NCI-H526 (cell line): ENCODE data around the gene ITLN2.
"Not testable (repeated sequence)": the region's sequence is repeated elsewhere in the genome, so short reads cannot be mapped to it uniquely, and the experiment has no call there.

Experiments used
- DNase-seq, 2 experiments: peaks; one replicate each; lab custom pipeline; 2025; lab: John Stamatoyannopoulos, UW

ITLN2 gene

DNA sequence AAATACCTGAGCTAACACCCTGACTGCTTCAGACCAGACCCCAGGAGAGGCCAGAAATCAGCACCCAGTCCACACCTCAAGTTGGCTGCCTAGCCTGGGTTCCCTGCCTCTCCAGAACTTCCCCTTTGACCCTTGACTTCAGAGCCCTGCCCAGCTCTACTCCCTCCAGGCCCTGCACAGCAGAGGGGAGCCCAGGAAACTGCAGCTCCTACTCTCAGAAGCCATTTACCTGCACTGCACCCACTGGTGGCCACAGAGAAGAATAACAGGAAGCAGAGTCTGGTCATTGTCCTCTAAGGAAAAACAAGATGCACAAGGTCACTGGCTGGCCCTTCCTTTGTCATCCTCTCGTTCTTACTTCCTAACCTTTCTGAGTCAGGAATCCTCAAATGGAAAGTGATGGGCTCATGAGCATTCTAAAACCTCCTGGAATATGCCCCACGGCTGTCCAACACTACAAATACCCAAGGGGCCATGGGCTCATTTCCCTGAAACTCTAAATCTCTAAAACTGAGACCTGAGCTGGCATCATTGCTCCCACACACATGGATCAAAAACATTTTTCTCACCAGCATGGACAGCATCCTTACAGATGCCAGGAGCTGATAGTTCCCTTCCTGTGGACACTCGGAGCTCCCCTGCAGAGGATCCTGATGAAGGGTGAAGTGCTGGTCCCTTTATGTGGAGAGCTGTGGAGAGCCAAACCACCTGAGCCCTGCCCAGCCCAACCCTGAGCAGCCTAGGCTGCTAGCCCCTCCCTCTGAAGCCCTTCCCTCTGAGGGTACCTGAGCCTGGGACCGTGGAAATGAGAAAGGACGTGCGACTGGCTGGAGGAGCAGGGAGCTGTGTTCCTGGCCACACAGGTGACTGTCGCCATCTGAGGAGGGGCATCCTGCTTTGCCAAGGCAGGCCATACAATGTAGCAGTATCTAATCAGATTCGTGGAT is at the start of gene ITLN2:
ITLN2 (minus strand) TSS at position 652 of the 947 bp plus-strand sequence; CDS start at position 584, 68 bp downstream.
- peak; percentile 52 to 87 for DNase-seq

- DNase-seq, result no peak
Observed at GRCh38 chr1:161001525-161001924, 46.9 kb upstream of the ITLN2 start.

DNA sequence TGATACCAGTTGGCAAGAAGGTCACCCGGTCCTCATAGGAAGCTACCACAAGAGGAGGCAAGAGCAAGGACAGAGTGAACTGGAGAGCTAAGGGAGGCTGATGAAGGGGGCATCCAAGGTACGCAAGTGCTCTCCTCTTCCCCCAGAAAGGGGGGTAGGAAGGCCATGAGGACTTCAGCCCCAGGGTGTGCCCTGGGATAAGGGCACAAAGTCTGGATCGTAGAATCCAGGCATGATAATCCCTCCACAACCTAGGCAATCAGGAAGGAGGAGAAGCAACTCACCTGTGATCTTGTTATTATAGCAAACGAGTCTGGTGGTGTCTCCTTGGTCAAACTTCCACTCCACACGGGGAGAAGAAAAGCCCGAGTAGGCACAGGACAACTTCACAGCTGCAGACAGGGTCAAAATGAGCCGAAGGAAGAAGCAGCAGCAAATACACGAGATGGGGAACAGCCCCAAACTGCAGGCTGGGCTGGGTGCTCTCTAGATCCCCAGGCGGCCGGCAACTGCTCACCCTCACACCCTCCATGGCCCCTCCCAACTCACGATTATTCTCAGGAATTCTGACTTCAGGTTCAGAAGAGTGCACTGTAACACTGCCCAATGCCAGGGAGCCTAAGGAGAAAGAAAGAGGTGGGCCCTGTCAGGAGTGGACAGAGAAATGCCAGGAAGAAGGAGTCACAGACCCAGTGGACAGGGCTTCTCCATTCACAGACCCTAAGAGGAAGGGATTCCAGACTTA is 46.3 kb upstream of the ITLN2 start:
- no peak for DNase-seq

DNA sequence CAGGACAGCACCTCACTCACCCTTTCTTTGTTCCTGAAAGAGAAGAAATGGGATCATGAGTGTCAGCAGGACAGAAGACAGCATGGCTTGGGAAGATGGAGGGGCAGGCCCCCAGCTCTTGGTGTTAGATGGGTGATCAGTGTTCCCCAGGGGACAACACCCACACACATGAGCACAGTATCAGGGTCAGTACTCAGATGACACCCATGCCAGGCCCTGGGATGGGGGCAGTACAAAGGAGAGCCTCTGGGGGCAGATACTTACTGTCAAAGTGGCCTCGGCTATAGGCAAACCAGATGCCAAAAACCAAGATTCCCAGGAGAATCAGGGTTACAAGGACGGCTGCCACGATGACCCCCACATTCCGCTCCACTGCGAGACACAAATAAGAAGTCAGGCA is 44.8 kb upstream of the ITLN2 start:
- no peak for DNase-seq

DNA sequence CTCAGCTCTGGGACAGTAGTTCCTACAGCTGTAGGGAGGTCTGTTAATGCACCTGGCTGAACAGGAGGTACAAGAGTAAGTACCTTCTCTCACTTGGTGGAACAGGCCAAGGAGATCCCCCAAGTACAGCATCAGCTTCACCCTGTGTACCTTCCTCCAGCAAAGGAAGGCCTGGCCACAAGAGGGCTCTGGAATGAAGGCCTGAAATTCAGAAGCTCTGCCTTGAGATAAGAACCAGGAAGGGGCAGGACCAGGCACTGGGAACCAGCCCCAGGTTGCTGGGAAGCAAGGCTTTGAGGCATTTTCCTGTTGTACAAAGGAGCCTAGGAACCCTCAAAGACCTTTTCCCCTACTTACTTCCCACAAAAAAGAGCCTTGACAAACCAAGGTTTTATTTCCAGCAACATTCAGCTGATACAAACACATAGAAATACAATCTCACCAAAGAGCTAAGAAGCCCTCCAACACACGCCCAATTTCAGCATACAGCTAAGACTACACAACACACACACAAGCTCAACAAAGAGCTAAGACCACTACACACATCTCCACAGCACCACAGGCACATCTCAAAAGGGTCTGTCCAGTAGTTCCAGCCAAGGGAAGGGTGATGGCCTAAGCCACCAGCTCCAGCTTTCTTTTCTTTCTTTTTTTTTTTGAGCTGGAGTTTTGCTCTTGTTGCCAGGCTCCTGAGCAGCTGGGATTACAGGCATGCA is 42.9 kb upstream of the ITLN2 start:
- peak; percentile 34 to 53 for DNase-seq

DNA sequence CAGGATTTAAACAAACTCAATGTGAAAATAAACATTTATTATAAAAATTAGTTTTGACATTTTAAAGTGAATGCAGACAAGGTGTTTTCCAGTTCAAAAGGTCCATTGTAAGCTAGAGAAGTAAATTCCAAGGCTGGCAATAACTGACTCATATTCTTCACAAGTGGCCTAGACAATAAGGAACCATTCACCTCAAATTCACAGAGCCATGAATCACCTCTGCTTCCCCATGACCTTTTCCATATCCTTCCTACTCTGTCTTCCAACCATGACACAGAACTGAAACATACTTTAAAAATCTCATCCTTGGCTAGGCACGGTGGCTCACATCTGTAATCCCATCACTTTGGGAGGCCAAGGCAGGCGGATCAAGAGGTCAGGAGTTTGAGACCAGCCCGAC is 41.6 kb upstream of the ITLN2 start:
- no peak for DNase-seq

GRCh38 chr1:160993544-160994193 is 39.1 kb upstream of the ITLN2 start:
- DNase-seq, result peak; percentile 48 to 69

- not testable (repeated sequence) for DNase-seq
Observed at GRCh38 chr1:160992036-160992435, 37.4 kb upstream of the ITLN2 start.

GRCh38 chr1:160987359-160988050 is 32.9 kb upstream of the ITLN2 start:
- no peak for DNase-seq

DNA sequence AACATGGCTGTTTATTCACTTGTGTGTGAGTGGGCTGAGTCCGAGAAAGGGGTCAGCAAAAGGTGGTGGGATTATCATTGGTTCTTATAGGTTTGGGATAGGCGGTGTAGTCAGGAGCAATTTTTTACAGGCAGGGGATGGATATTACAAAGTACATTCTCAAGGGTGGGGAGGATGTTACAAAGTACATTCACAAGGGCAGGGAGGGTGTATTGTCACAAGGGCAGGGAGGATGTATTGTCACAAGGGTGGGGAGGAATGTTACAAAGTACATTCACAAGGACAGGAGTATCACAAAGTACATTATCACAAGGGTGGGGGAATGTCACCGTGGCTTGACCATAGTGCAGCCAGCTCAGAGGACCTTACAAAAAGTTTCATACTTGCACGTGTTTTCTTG is 31.1 kb upstream of the ITLN2 start:
- no peak for DNase-seq

DNA sequence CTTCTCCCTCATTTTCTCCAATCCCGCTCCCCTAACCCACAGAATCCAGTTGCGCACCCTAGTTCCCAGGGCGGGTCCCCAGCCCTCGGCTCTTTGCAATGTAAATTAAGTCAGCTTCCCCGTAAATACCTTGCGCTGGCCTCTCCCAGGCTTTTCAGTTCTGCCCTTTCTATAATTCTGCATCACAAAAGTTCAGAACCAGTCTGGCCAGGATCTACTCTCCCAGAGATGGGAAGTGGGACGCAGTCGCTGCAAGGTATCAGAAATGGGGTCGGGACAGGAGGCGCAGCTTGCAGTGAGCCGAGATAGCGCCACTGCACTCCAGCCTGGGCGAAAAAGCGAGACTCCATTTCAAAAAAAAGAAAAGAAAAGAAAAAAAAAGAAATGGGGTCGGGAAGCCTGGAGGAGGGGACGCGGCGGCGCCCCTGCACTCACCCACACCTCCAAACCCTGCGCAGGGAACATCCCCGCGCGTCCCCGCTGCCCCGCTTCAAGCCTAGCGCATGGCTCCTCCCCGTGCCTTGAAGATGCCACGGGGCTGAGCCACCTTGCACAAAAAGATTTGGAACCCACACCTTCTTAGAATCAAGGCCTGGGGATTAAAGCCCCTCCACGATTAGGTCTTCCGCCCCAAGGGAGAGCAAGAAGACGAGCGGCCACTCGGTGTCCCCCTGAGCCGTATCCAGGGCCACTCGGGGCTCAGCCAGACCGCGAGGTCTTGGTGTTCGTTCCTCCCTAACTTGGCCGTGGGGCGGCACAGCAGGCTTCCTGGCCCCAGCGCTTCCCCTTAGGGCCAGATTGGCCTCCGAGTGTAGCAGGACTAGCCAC is 27.2 kb upstream of the ITLN2 start:
- no peak for DNase-seq

- DNase-seq, result no peak
Observed at GRCh38 chr1:160979286-160979685, 24.7 kb upstream of the ITLN2 start.

DNA sequence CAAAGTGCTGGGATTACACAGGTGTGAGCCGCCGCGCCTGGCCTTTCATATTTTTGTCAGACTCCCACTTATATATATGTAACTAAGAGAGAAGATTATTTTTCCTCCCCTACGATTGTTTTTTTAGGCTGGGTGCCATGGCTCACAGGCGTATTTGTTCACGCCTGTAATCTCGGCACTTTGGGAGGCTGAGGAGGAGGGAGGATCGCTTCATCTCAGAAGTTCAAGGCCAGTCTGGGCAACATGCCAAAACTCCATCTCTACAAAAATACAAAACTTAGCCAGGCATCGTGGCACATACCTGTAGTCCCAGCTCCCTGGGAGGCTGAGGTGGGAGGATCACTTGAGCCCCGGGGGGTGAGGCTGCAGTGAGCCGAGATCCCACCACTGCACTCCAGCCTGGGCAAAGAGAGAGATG is 23.9 kb upstream of the ITLN2 start:
- DNase-seq, result no peak

DNA sequence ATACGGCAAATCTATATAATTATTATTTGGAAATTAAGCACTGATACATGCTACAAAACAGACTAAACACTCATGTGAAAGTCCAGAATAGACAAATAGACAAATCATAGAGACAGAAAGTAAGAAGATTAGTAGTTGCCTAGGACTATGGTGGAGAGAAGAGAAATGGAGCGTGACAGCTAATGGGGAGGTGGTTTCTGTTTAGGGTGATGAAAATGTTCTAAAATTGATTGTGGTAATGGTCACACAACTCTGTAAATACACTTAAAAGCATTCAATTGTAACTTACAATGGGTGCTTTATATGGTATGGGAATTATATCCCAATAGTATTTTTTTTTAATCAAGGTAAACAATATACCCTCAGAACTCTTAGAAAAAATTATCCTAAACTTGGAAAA is 20.4 kb upstream of the ITLN2 start:
- no peak for DNase-seq

GRCh38 chr1:160973491-160973890 is 18.9 kb upstream of the ITLN2 start:
- DNase-seq, result peak; percentile 67 to 82

- DNase-seq, result no peak
Observed at GRCh38 chr1:160972939-160973338, 18.3 kb upstream of the ITLN2 start.

GRCh38 chr1:160971618-160972056 is 17.0 kb upstream of the ITLN2 start:
- DNase-seq, result peak; percentile 80 to 91

- no peak for DNase-seq
Observed at GRCh38 chr1:160963521-160963920, 8.9 kb upstream of the ITLN2 start.

DNA sequence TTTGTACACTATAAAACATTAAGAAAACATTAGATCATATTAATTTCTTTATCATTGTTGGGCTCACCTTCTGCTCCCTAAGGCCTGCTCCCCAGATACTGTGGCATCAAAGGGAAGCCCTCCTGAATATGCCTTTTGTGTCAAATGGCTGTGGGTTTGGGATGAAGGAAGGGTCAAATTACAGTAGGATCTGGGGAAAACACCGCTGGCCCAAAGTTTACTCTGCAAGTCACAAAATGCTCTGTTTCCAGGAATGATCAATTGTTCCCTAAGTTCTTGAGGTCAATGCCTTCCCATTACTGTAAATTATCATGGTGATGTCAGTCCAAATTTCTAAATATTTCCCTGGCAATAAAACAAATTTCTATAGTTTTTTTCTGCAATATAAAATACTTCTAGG is 6.8 kb upstream of the ITLN2 start:
- no peak for DNase-seq

DNA sequence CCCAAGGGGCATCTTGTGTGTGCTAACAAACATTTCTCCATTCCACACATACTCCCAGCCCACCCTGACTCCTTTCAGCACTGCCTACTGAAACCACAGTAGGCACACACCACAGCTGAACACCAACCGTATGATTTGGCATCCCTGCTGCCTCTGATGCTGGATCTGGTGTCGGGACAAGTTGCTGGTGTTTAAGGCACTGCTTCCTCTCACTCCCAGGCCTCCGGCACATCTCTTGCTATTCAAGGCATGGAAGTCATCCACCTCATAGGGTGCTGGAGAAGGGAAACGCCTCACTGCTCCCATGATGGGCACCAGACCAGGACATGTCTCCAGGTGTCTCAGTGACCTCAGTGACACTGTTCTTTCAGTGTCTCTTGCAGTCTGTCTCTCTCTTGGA is 2.4 kb upstream of the ITLN2 start:
- no peak for DNase-seq
